Immature natural killer cell (primary cell): ENCODE results near the gene BSDC1. TPM values are rescaled to one million over a fixed set of nuclear protein-coding genes. Genes with fewer than 3 reads are reported as not detected.
A peak's percentile ranks its signal among the peaks of the same experiment; 100 is the strongest.
"Not testable (repeated sequence)": the region's sequence is repeated elsewhere in the genome, so short reads cannot be mapped to it uniquely, and the experiment has no call there.

Experiments
- DNase-seq, 3 donors: peaks; one replicate each; pipeline ENCODE4 v3.0.0; 2022; ENCODE audit warnings: mixed read lengths in 1 of 3
- H3K27ac Mint-ChIP-seq, 6 donors: one replicate each; pipeline ENCODE4 v1.8.0; 2020; ENCODE audit warnings: mixed read lengths in 6 of 6, mild to moderate bottlenecking in 5 of 6, inconsistent platforms in 4 of 6, moderate library complexity in 3 of 6
- H3K27me3 Mint-ChIP-seq, 3 donors: one replicate each; pipeline ENCODE4 v1.8.0; 2020 to 2021; ENCODE audit warnings: low read depth in 3 of 3, mild to moderate bottlenecking in 3 of 3, mixed read lengths in 3 of 3, moderate library complexity in 3 of 3, inconsistent platforms in 1 of 3
- H3K36me3 Mint-ChIP-seq, 3 donors: one replicate each; pipeline ENCODE4 v1.8.0; 2020; ENCODE audit warnings: mixed read lengths in 3 of 3, inconsistent platforms in 2 of 3, mild to moderate bottlenecking in 2 of 3
- H3K4me1 Mint-ChIP-seq, 2 donors: one replicate each; pipeline ENCODE4 v1.8.0; 2020; ENCODE audit warnings: inconsistent platforms in 2 of 2, mild to moderate bottlenecking in 2 of 2, mixed read lengths in 2 of 2, moderate library complexity in 1 of 2
- H3K4me3 Mint-ChIP-seq, 5 donors: one replicate each; pipeline ENCODE4 v1.8.0; 2020; ENCODE audit warnings: mild to moderate bottlenecking in 5 of 5, mixed read lengths in 5 of 5, inconsistent platforms in 3 of 5, moderate library complexity in 3 of 5
- H3K9me3 Mint-ChIP-seq, 6 donors: one replicate each; pipeline ENCODE4 v1.8.0; 2020; ENCODE audit warnings: mild to moderate bottlenecking in 6 of 6, mixed read lengths in 6 of 6, inconsistent platforms in 4 of 6, moderate library complexity in 3 of 6
- polyA plus RNA-seq, 3 donors: library from polyadenylated mRNA; unstranded; fragments of 300-500 nt; fragmentation: Illumina TruSeq; gene quantifications; one replicate each; pipeline ENCODE4 v1.2.3, GENCODE V29; 2021

BSDC1 gene, protein sequence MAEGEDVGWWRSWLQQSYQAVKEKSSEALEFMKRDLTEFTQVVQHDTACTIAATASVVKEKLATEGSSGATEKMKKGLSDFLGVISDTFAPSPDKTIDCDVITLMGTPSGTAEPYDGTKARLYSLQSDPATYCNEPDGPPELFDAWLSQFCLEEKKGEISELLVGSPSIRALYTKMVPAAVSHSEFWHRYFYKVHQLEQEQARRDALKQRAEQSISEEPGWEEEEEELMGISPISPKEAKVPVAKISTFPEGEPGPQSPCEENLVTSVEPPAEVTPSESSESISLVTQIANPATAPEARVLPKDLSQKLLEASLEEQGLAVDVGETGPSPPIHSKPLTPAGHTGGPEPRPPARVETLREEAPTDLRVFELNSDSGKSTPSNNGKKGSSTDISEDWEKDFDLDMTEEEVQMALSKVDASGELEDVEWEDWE
- 10 to 100 TPM; 33.9 to 50.3 (median 37.4) TPM for polyA plus RNA-seq

DNA sequence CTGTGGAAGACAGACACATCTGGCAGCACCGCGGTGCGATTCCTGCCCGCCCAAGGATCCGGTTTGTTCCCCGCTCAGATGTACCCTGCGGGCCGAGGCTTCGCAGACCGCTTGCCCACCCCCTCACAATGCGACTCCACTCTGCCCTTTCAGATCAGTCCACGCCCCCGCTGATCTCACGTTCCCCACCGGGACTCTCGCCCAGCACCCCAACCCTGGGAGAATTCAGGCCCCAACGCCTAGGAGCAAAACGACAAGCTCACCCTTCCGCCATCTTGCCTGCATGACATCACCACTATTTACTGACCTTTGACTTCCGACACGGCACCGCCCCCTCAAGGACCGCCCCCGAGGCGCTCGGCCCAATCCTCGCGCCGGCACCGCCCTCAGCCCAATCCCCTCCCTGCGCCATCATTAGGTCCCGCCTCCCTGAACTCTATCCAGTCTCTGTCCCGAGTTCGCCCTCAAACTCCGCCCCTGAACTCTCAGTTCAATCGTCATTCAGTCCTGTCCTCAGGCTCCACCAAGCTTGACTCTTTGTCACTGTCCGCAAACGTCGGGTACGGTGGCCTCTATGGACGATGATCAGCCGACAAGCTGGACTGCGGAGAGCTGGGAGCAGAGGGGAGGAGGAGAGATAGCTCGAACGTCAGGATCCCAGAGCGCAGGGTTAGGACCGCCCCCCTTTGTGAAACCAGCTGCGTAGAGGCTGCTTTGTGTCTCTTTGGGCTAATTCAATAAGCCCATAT lies at the start of gene BSDC1:
BSDC1 (minus strand) TSS at position 301 of the 749 bp plus-strand sequence; CDS start at position 274, 27 bp downstream.
- DNase-seq: peak; percentile 98 to 99 (median 98)
- H3K27me3 Mint-ChIP-seq: peaks cover 2 to 8% (median 6%) of the 10 kb centered on the region in 3 donors
- H3K4me3 Mint-ChIP-seq: peak within 1 kb of the TSS; percentile 98 to 100 (median 99)
- peaks cover 0 to 3% (median 0%) of the 10 kb centered on the region in 3 donors for H3K36me3 Mint-ChIP-seq
- H3K27ac Mint-ChIP-seq: peak within 1 kb of the TSS; percentile 98 to 100 (median 100)
- no peaks in the 10 kb centered on the region for H3K9me3 Mint-ChIP-seq
- peaks cover 25 to 26% of the 10 kb centered on the region in 2 donors for H3K4me1 Mint-ChIP-seq

DNA sequence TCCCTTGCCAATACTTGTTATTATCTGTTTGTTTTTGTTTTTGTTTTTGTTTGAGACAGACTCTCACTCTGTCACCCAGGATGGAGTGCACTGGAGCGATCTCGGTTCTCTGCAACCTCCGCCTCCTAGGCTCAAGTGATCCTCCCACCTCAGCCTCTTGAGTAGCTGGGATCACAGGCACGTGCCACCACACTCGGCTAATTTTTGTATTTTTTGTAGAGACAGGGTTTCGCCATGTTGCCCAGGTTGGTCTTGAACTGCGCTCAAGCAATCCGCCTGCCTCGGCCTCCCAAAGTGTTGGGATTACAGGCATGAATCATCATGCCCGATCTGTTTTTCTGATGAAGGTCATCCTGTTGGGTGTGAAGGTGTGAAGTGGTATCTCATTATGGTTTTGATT lies 47.2 kb upstream of the BSDC1 start:
- H3K4me1 Mint-ChIP-seq, H3K9me3 Mint-ChIP-seq, H3K4me3 Mint-ChIP-seq, H3K36me3 Mint-ChIP-seq, DNase-seq, H3K27ac Mint-ChIP-seq: not testable (repeated sequence)
- H3K27me3 Mint-ChIP-seq: peaks cover 7 to 12% (median 9%) of the 10 kb centered on the region in 3 donors

DNA sequence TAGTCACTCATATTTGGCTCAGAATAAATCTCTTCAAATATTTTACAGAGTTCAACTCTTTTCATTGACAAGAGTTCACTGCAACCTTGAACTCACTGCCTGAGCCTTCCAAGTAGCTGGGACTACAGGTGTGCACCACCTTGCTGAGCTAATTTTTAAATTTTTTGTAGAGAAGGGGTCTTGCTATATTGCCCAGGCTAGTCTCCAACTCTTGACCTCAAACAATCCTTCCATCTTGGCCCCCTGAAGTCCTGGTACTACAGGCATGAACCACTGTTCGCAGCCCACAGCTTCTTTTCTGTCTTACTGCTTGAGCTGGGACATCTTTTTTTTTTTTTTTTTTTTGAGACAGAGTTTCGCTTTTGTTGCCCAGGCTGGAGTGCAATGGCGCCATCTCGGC lies 44.5 kb upstream of the BSDC1 start:
- not testable (repeated sequence) for H3K4me1 Mint-ChIP-seq, DNase-seq, H3K4me3 Mint-ChIP-seq, H3K9me3 Mint-ChIP-seq, H3K27ac Mint-ChIP-seq, H3K36me3 Mint-ChIP-seq
- peaks cover 6 to 10% (median 8%) of the 10 kb centered on the region in 3 donors for H3K27me3 Mint-ChIP-seq

DNA sequence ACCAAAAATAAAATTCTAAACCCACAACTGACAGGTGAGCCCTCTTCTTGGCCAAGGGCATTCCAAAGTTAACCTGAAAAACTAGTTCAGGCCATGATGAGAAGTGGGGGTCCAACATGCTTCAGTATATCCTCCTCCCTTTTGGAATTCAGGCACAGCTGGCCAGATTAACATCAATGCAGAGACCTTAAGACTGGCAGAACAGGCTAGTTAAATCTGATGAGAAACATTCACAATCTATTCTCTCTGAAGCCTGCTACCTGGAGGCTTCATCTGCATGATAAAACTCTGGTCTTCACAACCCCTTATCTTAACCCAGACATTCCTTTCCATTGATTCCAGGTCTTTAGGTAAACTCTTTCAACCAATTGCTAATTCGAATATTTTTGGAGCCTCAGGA lies 43.9 kb upstream of the BSDC1 start:
- DNase-seq: no peak
- H3K27me3 Mint-ChIP-seq: peaks cover 6 to 12% (median 7%) of the 10 kb centered on the region in 3 donors
- no peak overlapping the region for H3K4me3 Mint-ChIP-seq
- H3K9me3 Mint-ChIP-seq: peaks cover 0 to 10% (median 5%) of the 10 kb centered on the region in 6 donors
- H3K4me1 Mint-ChIP-seq: no peaks in the 10 kb centered on the region
- H3K36me3 Mint-ChIP-seq: peaks cover 0 to 6% (median 0%) of the 10 kb centered on the region in 3 donors
- no peak overlapping the region for H3K27ac Mint-ChIP-seq

DNA sequence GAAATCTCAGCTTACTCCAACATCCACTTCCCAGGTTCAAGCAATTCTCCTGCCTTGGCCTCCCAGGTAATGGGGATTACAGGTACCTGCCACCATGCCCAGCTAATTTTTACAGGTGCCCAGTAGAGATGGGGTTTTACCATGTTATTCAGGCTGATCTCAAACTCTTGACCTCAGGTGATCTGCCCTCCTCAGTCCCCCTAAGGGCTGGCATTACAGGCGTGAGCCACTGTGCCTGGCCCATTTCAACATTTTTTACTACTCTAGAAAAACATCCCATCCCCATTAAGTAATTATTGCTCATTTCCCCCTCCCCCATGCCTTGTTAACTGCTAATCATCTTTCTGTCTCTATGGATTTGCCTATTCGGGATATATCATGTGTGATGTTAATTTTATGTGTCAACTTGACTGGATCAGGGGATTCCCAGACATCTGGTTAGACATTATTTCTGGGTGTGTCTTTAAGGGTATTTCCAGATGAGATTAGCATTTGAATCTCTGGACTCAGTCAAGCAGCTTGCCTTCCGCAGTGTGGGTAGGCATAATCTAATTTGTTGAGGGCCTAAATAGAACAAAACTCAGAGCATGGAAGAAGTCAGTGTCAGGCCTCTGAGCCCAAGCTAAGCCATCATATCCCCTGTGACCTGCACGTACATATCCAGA lies 37.6 kb upstream of the BSDC1 start:
- DNase-seq: no peak
- Mint-ChIP-seq H3K9me3 (no peaks in the 10 kb centered on the region), H3K36me3 (no peaks in the 10 kb centered on the region), H3K4me3 (no peak overlapping the region), H3K27ac (no peak overlapping the region), H3K4me1 (no peaks in the 10 kb centered on the region), H3K27me3 (peaks cover 4 to 34% (median 5%) of the 10 kb centered on the region in 3 donors)

DNA sequence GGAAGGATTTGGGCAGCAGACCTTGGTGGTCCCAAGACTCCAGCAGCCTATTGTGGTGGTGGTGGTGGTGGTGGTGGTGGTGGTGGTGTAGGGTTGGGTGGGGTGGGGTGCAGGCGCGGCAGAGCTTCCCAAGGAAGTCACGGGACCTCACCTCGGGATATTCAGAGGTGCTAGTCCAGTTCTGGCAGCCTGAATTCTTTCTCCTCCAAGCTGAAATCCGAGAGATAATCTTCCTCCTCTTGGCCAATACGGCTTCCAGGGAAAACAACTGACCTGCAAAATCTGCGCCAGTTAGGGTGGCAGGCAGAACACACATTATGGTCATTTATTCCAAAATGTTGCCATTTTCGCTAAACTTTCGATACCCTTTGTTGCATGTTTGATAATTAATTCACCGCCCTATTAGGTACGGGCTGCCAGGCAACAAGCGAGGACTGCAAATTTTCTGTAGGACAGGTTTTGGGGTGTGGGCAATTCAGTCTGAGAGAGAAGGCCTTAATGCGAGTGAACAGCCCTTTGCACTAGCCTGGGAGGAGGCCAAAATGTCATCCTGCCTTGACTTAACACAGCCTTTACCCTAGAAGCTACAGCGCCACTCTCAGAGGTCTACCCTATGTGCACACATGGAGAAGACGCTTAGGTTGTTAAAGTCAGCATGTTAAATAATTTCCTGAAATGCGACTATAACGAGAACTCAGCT lies 33.2 kb upstream of the BSDC1 start:
- H3K9me3 Mint-ChIP-seq: no peaks in the 10 kb centered on the region
- no peak overlapping the region for H3K27ac Mint-ChIP-seq
- peaks cover 10 to 38% (median 13%) of the 10 kb centered on the region in 3 donors for H3K27me3 Mint-ChIP-seq
- H3K4me3 Mint-ChIP-seq: no peak overlapping the region
- no peaks in the 10 kb centered on the region for H3K36me3 Mint-ChIP-seq
- DNase-seq: no peak
- H3K4me1 Mint-ChIP-seq: no peaks in the 10 kb centered on the region

DNA sequence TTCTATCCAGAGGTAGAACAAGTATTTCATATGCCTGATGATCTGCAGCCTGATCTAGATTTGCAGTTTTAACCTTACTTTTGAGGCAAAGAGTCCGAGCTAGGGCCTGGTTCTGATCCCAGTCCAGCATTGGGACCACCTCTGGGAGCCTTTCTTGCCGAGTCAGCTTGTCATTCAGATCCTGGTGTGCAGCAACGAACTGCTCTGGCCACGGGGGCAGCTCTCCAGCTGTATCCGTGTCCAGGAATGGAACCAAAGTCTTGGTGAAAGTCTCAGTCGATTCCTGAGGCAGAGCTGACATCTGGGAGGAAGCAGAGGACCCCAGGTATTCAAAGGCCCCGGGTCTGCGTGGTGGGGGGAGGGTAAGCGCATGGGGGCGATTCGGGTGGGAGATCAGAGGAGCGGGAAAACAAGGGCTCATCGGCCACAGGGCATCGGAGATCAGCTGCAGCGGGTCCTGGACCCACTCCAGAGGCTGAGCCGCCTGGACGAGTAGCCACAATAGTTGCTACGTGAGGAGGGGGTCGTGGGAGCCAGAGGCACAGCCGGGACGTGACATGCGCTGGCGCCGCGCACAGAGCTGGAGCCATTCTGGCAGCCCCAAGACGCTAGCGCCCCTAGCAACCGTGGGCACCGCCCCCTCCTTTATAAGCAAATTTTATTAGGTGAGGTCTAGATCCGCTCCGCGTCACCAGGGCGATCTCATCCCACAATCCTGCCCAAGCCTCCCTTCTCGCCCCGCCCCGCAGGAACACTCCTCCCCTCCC lies 32.4 kb upstream of the BSDC1 start:
- no peaks in the 10 kb centered on the region for H3K9me3 Mint-ChIP-seq
- no peaks in the 10 kb centered on the region for H3K36me3 Mint-ChIP-seq
- H3K4me1 Mint-ChIP-seq: no peaks in the 10 kb centered on the region
- H3K4me3 Mint-ChIP-seq: no peak overlapping the region
- peaks cover 10 to 36% (median 13%) of the 10 kb centered on the region in 3 donors for H3K27me3 Mint-ChIP-seq
- no peak overlapping the region for H3K27ac Mint-ChIP-seq
- DNase-seq: no peak

DNA sequence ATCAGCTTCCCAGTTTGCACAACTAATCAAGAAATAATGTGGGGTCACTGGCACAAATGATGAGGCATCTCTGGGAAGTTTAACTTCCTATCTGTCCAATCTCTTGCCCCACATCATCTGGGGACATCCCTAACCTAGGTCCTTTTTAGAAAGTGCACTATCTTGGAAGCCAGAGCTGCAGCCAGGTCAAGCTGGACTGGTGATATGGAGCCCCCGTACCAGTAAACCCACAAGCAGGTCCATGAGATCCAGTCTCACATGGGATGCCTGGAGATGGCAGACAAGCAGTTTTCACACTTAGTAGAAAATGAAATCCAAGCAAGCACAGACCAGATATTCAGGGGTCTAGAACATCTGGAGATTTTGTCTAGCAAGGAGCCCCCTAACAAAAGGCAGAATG lies 27.5 kb upstream of the BSDC1 start:
- H3K27ac Mint-ChIP-seq: peak overlapping the region in 1 of 6 donors; percentile 55
- H3K27me3 Mint-ChIP-seq: peaks cover 9 to 15% (median 10%) of the 10 kb centered on the region in 3 donors
- no peak overlapping the region for H3K4me3 Mint-ChIP-seq
- DNase-seq: no peak
- no peaks in the 10 kb centered on the region for H3K4me1 Mint-ChIP-seq
- H3K36me3 Mint-ChIP-seq: no peaks in the 10 kb centered on the region
- peaks cover 0 to 13% (median 11%) of the 10 kb centered on the region in 6 donors for H3K9me3 Mint-ChIP-seq

DNA sequence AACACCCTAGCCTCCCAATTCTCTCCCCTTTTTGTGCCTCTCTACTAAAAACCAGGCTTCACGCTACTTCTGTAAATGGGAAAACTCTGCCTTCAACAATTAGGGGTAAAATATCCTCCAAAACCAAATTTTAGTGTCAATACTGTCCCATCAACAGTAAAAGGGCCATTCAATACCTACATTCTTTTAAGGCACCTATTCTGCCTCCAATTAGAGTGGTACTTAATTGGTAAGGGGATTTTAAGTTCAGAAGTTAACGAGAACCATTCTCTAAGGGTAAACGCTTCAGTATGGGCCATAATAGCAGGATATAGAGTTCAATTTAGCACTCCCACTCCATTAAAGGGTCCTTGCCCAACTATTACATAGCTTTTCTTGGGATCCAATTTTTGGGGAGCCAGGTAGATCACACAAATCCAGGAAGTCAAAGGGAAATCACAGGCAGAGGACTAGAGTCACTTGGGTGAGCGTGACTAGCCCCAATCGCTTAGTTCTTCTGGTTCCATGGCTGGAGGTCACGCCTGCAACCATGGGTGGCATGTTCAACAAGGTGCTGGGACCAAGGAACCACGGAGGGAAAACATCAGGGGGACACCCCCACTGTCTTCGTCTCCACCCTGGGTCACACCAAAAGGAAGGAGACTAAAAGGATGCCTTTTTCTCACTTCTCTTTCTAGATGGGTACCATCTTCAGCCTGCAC lies 20.1 kb upstream of the BSDC1 start:
- Mint-ChIP-seq H3K9me3 (peaks cover 0 to 13% (median 8%) of the 10 kb centered on the region in 6 donors), H3K36me3 (no peaks in the 10 kb centered on the region), H3K4me1 (peaks cover 0 to 2% of the 10 kb centered on the region in 2 donors), H3K27me3 (peaks cover 2 to 9% (median 7%) of the 10 kb centered on the region in 3 donors), H3K27ac (no peak overlapping the region), H3K4me3 (no peak overlapping the region)
- DNase-seq: no peak

DNA sequence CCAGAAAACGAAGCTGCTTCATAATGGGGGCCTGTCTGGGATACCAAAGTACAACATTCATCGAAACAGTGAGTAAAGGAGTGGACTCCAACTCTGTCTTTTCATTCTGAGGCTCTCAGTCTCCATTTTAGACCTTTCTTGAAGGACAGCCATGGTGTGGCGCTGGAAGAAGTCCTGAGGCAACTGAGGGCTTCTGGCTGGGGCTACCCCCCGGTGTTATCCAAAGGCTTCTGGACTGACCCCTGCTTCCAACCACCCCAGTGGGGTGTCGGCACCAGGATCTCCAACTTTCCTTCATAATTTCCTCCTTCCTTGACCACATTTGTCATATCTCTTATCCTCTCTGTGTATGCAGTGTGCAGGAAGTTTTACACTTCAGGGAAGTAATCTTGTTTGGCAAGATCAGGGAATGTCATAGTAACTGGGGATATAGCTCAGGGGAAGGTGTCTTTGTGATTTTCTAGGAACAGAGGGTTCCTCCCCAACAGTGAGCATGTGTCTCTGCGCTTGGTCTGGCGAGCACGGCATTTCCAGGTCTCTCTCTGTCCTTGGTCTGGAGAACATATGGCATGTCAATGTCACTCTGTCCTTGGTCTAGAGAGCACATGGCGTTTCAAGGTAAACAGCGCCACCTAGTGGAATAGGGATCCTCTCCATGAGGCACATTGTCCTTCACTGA lies 19.4 kb upstream of the BSDC1 start:
- Mint-ChIP-seq H3K4me3 (no peak overlapping the region), H3K9me3 (peaks cover 0 to 12% (median 8%) of the 10 kb centered on the region in 6 donors), H3K36me3 (no peaks in the 10 kb centered on the region), H3K4me1 (peaks cover 0 to 2% of the 10 kb centered on the region in 2 donors), H3K27me3 (peaks cover 2 to 10% (median 7%) of the 10 kb centered on the region in 3 donors), H3K27ac (no peak overlapping the region)
- DNase-seq: peak; percentile 67 to 73 (median 67)

DNA sequence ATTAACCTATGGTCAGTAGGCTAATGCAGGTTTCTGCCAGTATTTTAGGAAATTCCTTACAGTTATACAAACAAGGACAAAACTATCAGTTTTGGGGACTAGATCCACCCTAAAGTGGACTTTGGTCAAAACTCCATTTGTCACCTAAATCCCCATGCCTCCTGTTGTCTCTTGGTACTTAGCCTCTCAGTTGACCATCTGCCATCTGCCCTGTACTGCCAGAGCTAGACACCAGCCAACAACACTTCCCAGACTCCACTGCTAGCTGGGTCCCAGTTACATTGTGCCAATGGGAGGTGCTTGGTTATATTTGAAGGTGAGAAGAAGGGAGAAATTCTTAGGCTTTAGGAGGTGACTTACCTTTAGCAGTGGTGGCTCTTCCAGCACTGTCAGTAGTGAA lies 17.0 kb upstream of the BSDC1 start:
- no peaks in the 10 kb centered on the region for H3K36me3 Mint-ChIP-seq
- H3K27me3 Mint-ChIP-seq: peaks cover 0 to 8% (median 4%) of the 10 kb centered on the region in 3 donors
- H3K27ac Mint-ChIP-seq: no peak overlapping the region
- no peaks in the 10 kb centered on the region for H3K9me3 Mint-ChIP-seq
- peaks cover 0 to 2% of the 10 kb centered on the region in 2 donors for H3K4me1 Mint-ChIP-seq
- DNase-seq: no peak
- H3K4me3 Mint-ChIP-seq: no peak overlapping the region

DNA sequence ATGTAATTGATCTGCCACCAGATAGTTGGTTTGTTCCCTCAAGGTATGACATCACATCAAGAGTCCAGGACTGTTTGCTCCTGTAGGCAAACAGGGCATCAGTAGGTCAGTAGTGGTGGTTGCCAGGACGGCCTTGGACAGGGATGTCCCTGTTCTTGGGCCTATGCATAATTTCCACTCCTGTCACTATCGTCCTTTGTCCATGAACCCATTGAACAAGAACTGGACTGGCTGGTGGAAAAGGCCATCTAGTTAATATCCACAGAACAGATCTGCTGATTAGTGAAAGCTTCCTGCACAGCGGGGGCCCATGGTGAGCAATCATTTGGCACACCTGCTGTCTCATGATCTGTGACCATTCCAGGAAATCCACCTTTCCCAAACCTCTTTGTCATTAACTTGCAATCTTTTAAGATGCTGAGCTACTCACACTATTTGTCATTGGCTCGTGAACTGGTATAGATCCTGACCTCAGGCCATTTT lies 12.4 kb upstream of the BSDC1 start:
- no peaks in the 10 kb centered on the region for H3K9me3 Mint-ChIP-seq
- peaks cover 0 to 5% (median 2%) of the 10 kb centered on the region in 3 donors for H3K27me3 Mint-ChIP-seq
- no peak for DNase-seq
- no peak overlapping the region for H3K4me3 Mint-ChIP-seq
- no peaks in the 10 kb centered on the region for H3K4me1 Mint-ChIP-seq
- no peaks in the 10 kb centered on the region for H3K36me3 Mint-ChIP-seq
- H3K27ac Mint-ChIP-seq: no peak overlapping the region
